Keratinocyte (primary cell): ENCODE data around the gene LRRC31. TPM values are rescaled to one million over a fixed set of nuclear protein-coding genes. Genes with fewer than 3 reads are reported as not detected.

ENCODE experiments used
- DNase-seq: peaks from one replicate; pipeline ENCODE4 v3.0.0-alpha.2; 2011; ENCODE audit warnings: low read depth, missing footprints, low spot score
- FAIRE-seq: peaks from 2 replicates; lab custom pipeline; 2011; peaks lifted over from hg19 to GRCh38; lab: Jason Lieb, UNC
- H2AFZ ChIP-seq: 2 replicates; pipeline ENCODE4 v1.6.0; 2012; ENCODE audit warnings: low read length, control low read depth, inconsistent platforms; ENCODE audit not compliant: control insufficient read depth
- H3K27ac ChIP-seq: 2 replicates; pipeline ENCODE4 v1.5.1; 2011; ENCODE audit warnings: low read length; ENCODE audit not compliant: control insufficient read depth, insufficient read depth
- H3K27me3 ChIP-seq: 3 replicates; pipeline ENCODE4 v1.6.0; 2011; ENCODE audit warnings: low read length; ENCODE audit not compliant: control insufficient read depth, insufficient read depth; ENCODE audit errors: extremely low read depth
- H3K36me3 ChIP-seq, 2 experiments: 2 replicates in 1 of 2; 3 replicates in 1 of 2; pipeline ENCODE4 v1.5.1; 2011; ENCODE audit warnings: low read length in 2 of 2, mild to moderate bottlenecking in 1 of 2; ENCODE audit not compliant: control insufficient read depth in 2 of 2, insufficient read depth in 2 of 2; ENCODE audit errors: extremely low read depth in 1 of 2
- H3K4me1 ChIP-seq: 3 replicates; pipeline ENCODE4 v1.5.1; 2011; ENCODE audit warnings: low read length; ENCODE audit not compliant: control insufficient read depth, insufficient read depth; ENCODE audit errors: extremely low read depth
- H3K4me2 ChIP-seq: 3 replicates; pipeline ENCODE4 v1.6.0; 2011; ENCODE audit warnings: low read depth, low read length; ENCODE audit not compliant: control insufficient read depth, insufficient read depth; ENCODE audit errors: extremely low read depth
- H3K4me3 ChIP-seq, 3 experiments: fragments of 200-600 bp in 1 of 3; sonication (generic) in 1 of 3; 2 replicates in 2 of 3; 3 replicates in 1 of 3; pipeline ENCODE4 v1.5.1; 2011 to 2016; ENCODE audit warnings: low read length in 3 of 3, mild to moderate bottlenecking in 3 of 3, control low read depth in 2 of 3, inconsistent platforms in 1 of 3, low read depth in 1 of 3, mixed read lengths in 1 of 3, mixed run types in 1 of 3, moderate library complexity in 1 of 3; ENCODE audit not compliant: control insufficient read depth in 2 of 3, insufficient read depth in 2 of 3; ENCODE audit errors: extremely low read depth in 1 of 3
- H3K79me2 ChIP-seq: 2 replicates; pipeline ENCODE4 v1.6.0; 2012; ENCODE audit warnings: low read length; ENCODE audit not compliant: control insufficient read depth, insufficient read depth
- H3K9ac ChIP-seq: 3 replicates; pipeline ENCODE4 v1.6.0; 2011; ENCODE audit warnings: low read length; ENCODE audit not compliant: control insufficient read depth, insufficient read depth; ENCODE audit errors: extremely low read depth
- H3K9me1 ChIP-seq: 3 replicates; pipeline ENCODE4 v1.6.0; 2011; ENCODE audit warnings: low read length; ENCODE audit not compliant: control insufficient read depth, insufficient read depth; ENCODE audit errors: extremely low read depth
- H3K9me3 ChIP-seq: 2 replicates; pipeline ENCODE4 v1.5.1; 2012; ENCODE audit warnings: low read depth, low read length; ENCODE audit not compliant: control insufficient read depth
- H4K20me1 ChIP-seq: 3 replicates; pipeline ENCODE4 v1.6.0; 2011; ENCODE audit warnings: low read length; ENCODE audit not compliant: control insufficient read depth, insufficient read depth; ENCODE audit errors: extremely low read depth
- EZH2 ChIP-seq: IDR thresholded peaks from one replicate; pipeline ENCODE4 v1.6.1; 2012; ENCODE audit warnings: inconsistent platforms, mild to moderate bottlenecking, low read length, moderate library complexity
- dilution Hi-C: fragments of 300-500 bp; cut with MboI; formaldehyde crosslinking; loops from one replicate; pipeline ENCODE4 v1.7.0; 2020; ENCODE audit warnings: low sequenced_read_pairs; ENCODE audit not compliant: extremely low pct_ligation_motif_present
- polyA plus RNA-seq, 5 experiments: library from polyadenylated mRNA; depleted of rRNA in 3 of 5; stranded (reverse) in 3 of 5; stranded (forward) in 1 of 5; unstranded in 1 of 5; fragments of >200 nt; gene quantifications; 1 replicate in 1 of 5; 2 replicates in 3 of 5; 3 replicates in 1 of 5; pipeline versions ENCODE4 v1.2.1 to v1.2.3, GENCODE V29; 2011 to 2012; ENCODE audit warnings: missing spikeins in 2 of 5, low read depth in 1 of 5, low replicate concordance in 1 of 5
- TF ChIP-seq, protein P1 (sequence below), 3 experiments: IDR thresholded peaks in 1 of 3; conservative IDR thresholded peaks in 1 of 3; optimal IDR thresholded peaks in 1 of 3; 2 replicates in 2 of 3; 3 replicates in 1 of 3; pipeline versions ENCODE3 to v1.5.1; 2011; ENCODE audit warnings: low read length in 3 of 3, mild to moderate bottlenecking in 3 of 3, moderate library complexity in 2 of 3, control low read depth in 1 of 3, inconsistent platforms in 1 of 3; ENCODE audit not compliant: insufficient read depth in 2 of 3; ENCODE audit errors: extremely low read depth in 1 of 3

LRRC31 gene
- polyA plus RNA-seq, 1 donor (not counting 4 experiments of a cell fraction or from before 2014, with no cell fraction given) = not detected

DNA sequence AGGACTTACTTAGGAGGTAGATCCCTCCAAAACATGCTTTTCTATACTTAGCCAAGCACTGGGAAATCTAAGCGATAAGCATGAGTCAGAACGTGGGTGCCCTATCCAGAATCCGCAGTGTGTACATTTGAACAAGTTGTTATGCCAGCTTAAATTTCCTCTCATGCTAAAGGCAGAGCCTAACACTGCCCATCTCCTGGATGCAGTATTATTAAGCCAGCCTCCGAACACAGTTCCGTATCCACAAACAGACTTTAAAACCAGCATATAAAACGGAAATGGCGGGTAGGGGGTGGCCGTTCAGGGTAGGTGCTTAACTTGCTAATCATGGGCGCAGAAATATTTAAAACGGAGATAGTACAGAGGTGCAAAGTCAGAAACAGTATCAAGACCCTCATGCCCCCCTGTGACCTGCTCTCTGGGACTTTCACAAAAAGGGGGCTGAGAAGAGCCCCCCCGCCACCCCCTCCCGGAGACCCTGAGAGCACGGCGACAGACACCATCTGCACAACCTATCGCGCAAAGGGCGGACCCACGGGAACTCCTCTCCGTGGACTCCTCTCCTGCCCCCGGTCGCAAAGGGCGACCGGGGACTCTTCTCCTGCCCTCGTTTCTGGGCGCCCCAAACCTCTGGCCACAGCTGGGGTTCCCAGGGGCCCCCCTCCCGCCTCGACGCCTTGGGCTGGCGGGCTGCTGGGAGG, 58.0 kb downstream of the LRRC31 start:
- no peaks in the 10 kb centered on the region for H3K27me3 ChIP-seq
- dilution Hi-C loops = no loop called here
- no peak overlapping the region for H3K27ac ChIP-seq
- H3K4me2 ChIP-seq = peak overlapping the region; percentile 72
- peak overlapping the region; percentile 31 to 64 (median 42) for H3K4me3 ChIP-seq
- DNase-seq (no peak), FAIRE-seq (peak; percentile 64)
- peaks cover 3% of the 10 kb centered on the region for H3K9me3 ChIP-seq
- TF ChIP-seq, protein P1, sequence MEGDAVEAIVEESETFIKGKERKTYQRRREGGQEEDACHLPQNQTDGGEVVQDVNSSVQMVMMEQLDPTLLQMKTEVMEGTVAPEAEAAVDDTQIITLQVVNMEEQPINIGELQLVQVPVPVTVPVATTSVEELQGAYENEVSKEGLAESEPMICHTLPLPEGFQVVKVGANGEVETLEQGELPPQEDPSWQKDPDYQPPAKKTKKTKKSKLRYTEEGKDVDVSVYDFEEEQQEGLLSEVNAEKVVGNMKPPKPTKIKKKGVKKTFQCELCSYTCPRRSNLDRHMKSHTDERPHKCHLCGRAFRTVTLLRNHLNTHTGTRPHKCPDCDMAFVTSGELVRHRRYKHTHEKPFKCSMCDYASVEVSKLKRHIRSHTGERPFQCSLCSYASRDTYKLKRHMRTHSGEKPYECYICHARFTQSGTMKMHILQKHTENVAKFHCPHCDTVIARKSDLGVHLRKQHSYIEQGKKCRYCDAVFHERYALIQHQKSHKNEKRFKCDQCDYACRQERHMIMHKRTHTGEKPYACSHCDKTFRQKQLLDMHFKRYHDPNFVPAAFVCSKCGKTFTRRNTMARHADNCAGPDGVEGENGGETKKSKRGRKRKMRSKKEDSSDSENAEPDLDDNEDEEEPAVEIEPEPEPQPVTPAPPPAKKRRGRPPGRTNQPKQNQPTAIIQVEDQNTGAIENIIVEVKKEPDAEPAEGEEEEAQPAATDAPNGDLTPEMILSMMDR (optimal IDR thresholded peaks at IDR 0.05 in 1 of 3, IDR thresholded peaks at IDR 0.05 in 1 of 3, conservative IDR thresholded peaks at IDR 0.05 in 1 of 3; ENCODE audit: extremely low read depth in 1 of 3, insufficient read depth in 2 of 3, low read length in 3 of 3) = no peak
- no peak for TF ChIP-seq EZH2
- H3K9me1 ChIP-seq = no peaks in the 10 kb centered on the region
- no peaks in the 10 kb centered on the region for H3K79me2 ChIP-seq
- no peaks in the 10 kb centered on the region for H3K36me3 ChIP-seq
- peaks cover 7% of the 10 kb centered on the region for H3K4me1 ChIP-seq
- H2AFZ ChIP-seq = peak overlapping the region; percentile 91
- H3K9ac ChIP-seq = peak overlapping the region; percentile 61
- H4K20me1 ChIP-seq = no peaks in the 10 kb centered on the region

DNA sequence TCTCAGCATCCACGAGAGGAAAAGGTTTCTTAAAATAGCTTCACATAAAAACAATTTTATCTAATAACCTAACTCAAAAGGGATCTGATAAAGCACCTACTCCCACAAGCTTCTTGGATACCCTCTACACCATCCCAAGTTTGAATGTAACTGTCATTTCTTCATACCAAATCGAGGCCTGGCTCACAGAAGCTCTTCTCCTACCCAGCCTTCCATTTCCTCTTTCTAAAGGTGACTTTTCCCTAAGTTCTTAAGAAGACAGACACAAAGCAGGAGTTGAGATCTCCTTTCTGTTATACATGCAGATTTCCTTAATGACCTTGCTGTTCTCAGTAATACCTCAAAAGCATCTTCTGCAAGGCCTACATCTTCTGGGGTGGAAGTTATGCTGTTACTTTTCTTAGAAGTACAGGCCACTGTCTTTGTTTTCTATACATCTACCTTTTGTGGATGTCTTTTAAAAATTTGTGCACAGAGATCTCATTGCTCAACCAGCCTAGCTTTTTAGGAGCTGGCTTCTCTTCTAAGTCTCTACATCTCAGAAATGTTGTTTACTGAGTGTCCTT, 60.4 kb downstream of the LRRC31 start:
- H3K27ac ChIP-seq = no peak overlapping the region
- no peaks in the 10 kb centered on the region for H3K9me1 ChIP-seq
- DNase-seq (no peak), FAIRE-seq (no peak)
- H3K27me3 ChIP-seq = no peaks in the 10 kb centered on the region
- dilution Hi-C loops = no loop called here
- no peaks in the 10 kb centered on the region for H3K36me3 ChIP-seq
- no peaks in the 10 kb centered on the region for H4K20me1 ChIP-seq
- no peaks in the 10 kb centered on the region for H3K79me2 ChIP-seq
- no peak for TF ChIP-seq EZH2
- TF ChIP-seq, protein P1 (optimal IDR thresholded peaks at IDR 0.05 in 1 of 3, IDR thresholded peaks at IDR 0.05 in 1 of 3, conservative IDR thresholded peaks at IDR 0.05 in 1 of 3; ENCODE audit: extremely low read depth in 1 of 3, insufficient read depth in 2 of 3, low read length in 3 of 3) = no peak
- peaks cover 7% of the 10 kb centered on the region for H3K4me1 ChIP-seq
- H3K9ac ChIP-seq = no peak overlapping the region
- H3K9me3 ChIP-seq = no peaks in the 10 kb centered on the region
- no peak overlapping the region for H3K4me3 ChIP-seq
- no peak overlapping the region for H3K4me2 ChIP-seq
- H2AFZ ChIP-seq = no peak overlapping the region
